GM18499 (cell line): Measurements from ENCODE around the gene OR2F1.

Source experiments
- ATAC-seq: cut with Tn5 transposase; IDR thresholded peaks from one replicate; pipeline ENCODE4 v1.9.1; 2021; ENCODE audit warnings: moderate number of reproducible peaks; ENCODE audit not compliant: insufficient read depth, unreplicated experiment

OR2F1 gene

GRCh38 chr7:143954544-143954943, at the start of gene OR2F1:
OR2F1 (plus strand) TSS chr7:143954844; CDS start chr7:143959971, 5,127 bp downstream.
- ATAC-seq = no peak

GRCh38 chr7:143905509-143905908, 49.1 kb upstream of the OR2F1 start:
- no peak for ATAC-seq

GRCh38 chr7:143906151-143906550, 48.5 kb upstream of the OR2F1 start:
- no peak for ATAC-seq

- ATAC-seq = no peak
Observed at GRCh38 chr7:143906895-143907294, 47.7 kb upstream of the OR2F1 start.

GRCh38 chr7:143908120-143908519, 46.5 kb upstream of the OR2F1 start:
- no peak for ATAC-seq

GRCh38 chr7:143909863-143910262, 44.8 kb upstream of the OR2F1 start:
- no peak for ATAC-seq

GRCh38 chr7:143910473-143911248, 44.0 kb upstream of the OR2F1 start:
- no peak for ATAC-seq

- ATAC-seq = no peak
Observed at GRCh38 chr7:143913945-143914615, 40.6 kb upstream of the OR2F1 start.

GRCh38 chr7:143914938-143915652, 39.5 kb upstream of the OR2F1 start:
- ATAC-seq = no peak

- no peak for ATAC-seq
Observed at GRCh38 chr7:143924851-143925250, 29.8 kb upstream of the OR2F1 start.

GRCh38 chr7:143929224-143929920, 25.3 kb upstream of the OR2F1 start:
- ATAC-seq = no peak

- no peak for ATAC-seq
Observed at GRCh38 chr7:143931739-143932138, 22.9 kb upstream of the OR2F1 start.

GRCh38 chr7:143934526-143935325, 19.9 kb upstream of the OR2F1 start, which contains the start of gene OR2F2:
OR2F2 (plus strand) TSS chr7:143935233; CDS start chr7:143935233, 0 bp downstream.
- ATAC-seq = no peak

- no peak for ATAC-seq
Observed at GRCh38 chr7:143936087-143937009, 18.3 kb upstream of the OR2F1 start.

- no peak for ATAC-seq
Observed at GRCh38 chr7:143938379-143939243, 16.0 kb upstream of the OR2F1 start.

- no peak for ATAC-seq
Observed at GRCh38 chr7:143945423-143945822, 9.2 kb upstream of the OR2F1 start.

- no peak for ATAC-seq
Observed at GRCh38 chr7:143947111-143947510, 7.5 kb upstream of the OR2F1 start.

- ATAC-seq = no peak
Observed at GRCh38 chr7:143948733-143949132, 5.9 kb upstream of the OR2F1 start.
